ENCODE measurements around the gene TXLNA.

TXLNA gene

DNA sequence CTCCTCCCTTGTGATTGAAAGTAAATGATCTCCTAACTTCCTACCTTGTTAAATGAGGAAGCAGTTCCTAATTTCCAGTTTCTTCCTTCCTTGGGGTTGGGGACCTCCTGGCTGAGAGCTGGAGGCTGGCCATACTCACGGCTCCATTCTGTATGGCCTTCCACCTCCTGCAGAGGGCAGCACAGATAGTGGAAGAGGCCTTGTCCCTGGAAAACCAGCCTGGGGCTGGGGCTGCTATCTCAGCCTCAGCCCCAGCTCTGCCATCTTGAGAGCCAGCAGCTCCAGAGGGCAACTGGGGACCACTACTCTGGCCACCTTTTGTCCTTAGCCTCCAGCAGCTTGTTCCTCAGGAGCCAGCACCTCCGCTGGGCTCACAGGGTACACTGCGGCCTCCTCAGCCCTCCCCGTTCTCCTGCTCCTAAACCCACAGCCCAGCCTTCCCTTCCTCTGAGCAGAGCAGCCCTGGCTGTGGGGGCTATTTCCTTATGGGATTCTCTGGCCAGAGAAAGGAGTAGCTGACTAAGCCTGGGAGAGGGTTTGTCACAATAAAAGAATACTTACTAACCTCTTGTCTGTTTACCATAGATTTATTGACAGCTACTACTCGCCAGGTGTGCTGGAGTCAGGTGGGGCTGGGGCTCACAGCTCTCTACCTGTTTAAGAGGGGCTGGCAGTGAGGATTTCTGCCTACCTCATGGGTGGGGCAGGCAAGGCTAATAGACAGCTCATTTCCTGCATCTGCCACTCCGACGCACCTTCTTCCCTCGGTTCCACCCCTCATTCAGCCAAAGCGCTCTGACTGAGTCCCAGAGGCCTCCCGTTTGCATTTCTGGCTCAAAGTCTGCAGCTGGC, 36.4 kb downstream of the TXLNA start:
- TF ChIP-seq, protein P1, sequence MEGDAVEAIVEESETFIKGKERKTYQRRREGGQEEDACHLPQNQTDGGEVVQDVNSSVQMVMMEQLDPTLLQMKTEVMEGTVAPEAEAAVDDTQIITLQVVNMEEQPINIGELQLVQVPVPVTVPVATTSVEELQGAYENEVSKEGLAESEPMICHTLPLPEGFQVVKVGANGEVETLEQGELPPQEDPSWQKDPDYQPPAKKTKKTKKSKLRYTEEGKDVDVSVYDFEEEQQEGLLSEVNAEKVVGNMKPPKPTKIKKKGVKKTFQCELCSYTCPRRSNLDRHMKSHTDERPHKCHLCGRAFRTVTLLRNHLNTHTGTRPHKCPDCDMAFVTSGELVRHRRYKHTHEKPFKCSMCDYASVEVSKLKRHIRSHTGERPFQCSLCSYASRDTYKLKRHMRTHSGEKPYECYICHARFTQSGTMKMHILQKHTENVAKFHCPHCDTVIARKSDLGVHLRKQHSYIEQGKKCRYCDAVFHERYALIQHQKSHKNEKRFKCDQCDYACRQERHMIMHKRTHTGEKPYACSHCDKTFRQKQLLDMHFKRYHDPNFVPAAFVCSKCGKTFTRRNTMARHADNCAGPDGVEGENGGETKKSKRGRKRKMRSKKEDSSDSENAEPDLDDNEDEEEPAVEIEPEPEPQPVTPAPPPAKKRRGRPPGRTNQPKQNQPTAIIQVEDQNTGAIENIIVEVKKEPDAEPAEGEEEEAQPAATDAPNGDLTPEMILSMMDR (IDR thresholded peaks at IDR 0.05; ENCODE audit: low read depth, low read length) = peak; percentile 89
- peak; percentile 76 to 79 for DNase-seq (ENCODE audit: low read depth in 2 of 2)
- H3K4me3 ChIP-seq (replicated peaks in 1 of 2; ENCODE audit: low read depth in 2 of 2, low read length in 2 of 2) = no peak overlapping the region

DNA sequence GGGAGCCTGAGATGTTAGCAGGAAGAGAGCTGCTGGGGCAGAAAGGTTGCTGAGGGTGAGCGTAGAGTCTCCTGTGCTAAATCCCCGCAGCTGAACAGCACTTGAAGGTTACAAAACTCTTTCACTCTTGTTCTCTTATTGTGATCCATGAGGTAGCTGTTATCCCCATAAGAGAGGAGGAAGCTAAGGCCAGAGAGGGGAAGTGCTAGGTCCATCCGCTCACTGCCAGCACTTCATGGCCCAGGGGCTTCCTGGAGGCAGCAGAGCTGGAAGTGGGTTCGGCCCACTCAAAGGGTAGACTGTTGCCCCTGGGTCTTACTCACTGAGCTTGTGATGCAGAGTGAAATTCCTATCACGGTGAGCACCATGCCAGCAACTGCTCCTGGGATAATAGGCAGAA, 37.1 kb downstream of the TXLNA start:
- no peak overlapping the region for H3K4me3 ChIP-seq (replicated peaks in 1 of 2; ENCODE audit: low read depth in 2 of 2, low read length in 2 of 2)
- TF ChIP-seq, protein P1 (IDR thresholded peaks at IDR 0.05; ENCODE audit: low read depth, low read length) = no peak
- DNase-seq (ENCODE audit: low read depth in 2 of 2) = no peak

DNA sequence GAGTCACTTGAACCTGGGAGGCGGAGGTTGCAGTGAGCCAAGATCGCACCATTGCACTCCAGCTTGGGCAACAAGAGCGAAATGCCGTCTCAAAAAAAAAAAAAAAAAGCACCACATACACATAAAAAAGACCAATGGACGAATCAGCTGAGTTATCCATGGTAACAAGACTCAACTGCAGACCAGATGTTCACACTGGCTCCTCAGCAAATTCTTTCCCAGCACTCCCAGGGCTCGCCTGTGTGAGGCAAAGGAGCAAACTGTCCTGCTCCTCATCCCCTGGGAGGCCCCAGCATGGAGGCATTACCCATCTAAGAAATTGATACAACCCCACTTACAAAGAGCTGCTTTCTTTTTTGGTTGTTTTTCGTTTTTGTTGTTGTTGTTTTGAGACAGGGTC, 39.5 kb downstream of the TXLNA start:
- no peak for DNase-seq (ENCODE audit: low read depth in 2 of 2)

DNA sequence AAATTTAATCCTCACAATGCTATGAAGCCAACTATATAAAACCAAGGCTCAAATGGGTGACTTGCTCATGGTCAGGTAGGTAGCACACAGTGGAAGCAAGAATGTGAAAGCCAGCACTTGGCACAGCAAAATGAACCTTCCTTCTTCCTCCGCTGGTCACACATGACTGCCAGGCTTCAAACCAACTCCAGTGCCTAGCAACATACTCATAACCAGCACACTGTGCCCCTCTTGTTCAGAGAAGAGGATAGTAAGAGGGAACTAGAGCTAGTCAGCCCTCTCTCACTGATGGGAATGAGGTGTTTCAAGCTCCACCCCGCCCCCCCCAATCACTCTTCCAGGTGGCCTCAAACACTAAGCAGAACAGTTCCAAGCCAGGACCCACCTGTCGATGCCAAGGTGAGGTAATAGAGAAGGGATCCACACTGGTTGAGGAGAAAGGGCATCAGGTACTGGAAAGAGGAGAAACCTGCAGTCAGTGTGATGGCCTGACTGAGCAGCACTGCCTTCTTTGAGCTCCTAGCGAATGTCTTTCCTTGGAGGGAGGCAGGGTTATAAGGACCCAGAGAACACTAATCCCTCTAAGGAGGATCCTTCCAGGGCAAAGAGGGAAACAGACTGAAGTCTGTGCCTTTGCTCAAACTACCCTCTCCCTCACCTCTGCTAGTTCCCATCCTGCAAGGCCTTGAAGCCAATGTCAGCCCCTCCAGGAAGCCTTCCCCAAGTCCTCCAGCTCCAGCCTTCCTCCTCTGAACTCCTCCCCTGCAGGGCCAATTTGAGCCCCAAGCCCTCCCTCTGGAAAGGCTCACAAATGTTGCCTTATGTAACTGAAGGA, 41.5 kb downstream of the TXLNA start:
- TF ChIP-seq, protein P1 (IDR thresholded peaks at IDR 0.05; ENCODE audit: low read depth, low read length) = no peak
- DNase-seq (ENCODE audit: low read depth in 2 of 2) = no peak
- H3K4me3 ChIP-seq (replicated peaks in 1 of 2; ENCODE audit: low read depth in 2 of 2, low read length in 2 of 2) = peak overlapping the region; percentile 61 to 90

More for the DNA sequence above, 39.5 kb downstream of the TXLNA start:
- H3K4me3 ChIP-seq (replicated peaks in 1 of 2; ENCODE audit: low read depth in 2 of 2, low read length in 2 of 2) = no peak overlapping the region
- TF ChIP-seq, protein P1 (IDR thresholded peaks at IDR 0.05; ENCODE audit: low read depth, low read length) = no peak

DNA sequence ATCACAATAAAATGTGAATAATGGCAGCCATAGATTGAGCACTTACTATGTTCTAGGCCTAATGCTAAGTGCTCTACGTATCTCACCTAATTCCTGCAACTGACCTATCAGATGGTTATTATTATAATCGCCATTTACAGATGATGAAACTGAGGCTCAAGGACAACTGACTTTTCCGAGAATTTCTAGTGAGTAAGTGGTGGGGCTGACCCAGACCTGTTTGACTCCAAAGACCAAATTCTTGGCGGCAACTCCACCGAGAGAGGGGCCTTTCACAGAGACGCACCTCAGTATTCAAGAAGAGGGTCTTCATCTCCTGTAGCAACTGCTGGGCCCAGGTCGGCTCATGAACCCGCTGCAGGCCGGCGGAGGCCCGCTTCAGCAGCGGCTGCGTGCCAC, 42.1 kb downstream of the TXLNA start:
- H3K4me3 ChIP-seq (replicated peaks in 1 of 2; ENCODE audit: low read depth in 2 of 2, low read length in 2 of 2) = peak overlapping the region; percentile 61 to 90
- TF ChIP-seq, protein P1 (IDR thresholded peaks at IDR 0.05; ENCODE audit: low read depth, low read length) = no peak
- no peak for DNase-seq (ENCODE audit: low read depth in 2 of 2)

DNA sequence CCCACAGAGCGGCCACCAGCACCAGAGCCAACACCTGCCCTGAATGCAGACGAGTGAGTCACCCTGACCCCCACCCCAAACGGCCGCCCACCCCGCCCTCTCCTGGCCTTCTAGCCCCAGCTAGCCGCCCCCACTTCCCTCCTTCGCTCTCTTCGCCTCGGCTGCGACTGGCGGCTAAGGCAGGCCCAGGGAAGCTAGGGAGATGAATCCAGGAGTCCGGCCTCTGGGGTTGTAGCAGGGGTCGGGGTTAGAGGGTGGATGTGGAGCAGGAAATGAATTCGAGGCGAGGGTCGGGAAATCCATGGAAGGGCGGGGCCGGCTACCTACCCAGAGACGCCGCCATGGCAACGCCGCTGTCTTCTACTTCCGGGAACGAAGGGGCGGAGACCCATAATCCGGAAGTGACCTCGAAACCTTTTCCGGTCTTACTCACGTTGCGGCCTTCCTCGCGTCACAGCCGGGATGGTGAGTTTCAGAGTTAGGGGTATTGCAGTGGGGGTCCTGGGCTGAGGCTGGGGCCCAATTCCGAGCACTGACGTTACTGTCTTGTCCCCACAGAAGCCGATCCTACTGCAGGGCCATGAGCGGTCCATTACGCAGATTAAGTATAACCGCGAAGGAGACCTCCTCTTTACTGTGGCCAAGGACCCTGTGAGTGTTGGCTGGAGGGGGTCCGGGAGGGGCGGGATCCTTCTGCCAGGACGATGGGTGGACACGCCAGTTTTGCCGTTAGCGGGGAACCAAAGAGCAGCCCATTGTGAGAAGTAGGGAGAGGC, 42.7 kb downstream of the TXLNA start, which contains the start of the genes EIF3I and TMEM234:
Gene EIF3I (plus strand): TSS at position 428 of the 776 bp plus-strand sequence. CDS start 35 bp downstream, at position 463.
Gene TMEM234 (minus strand): TSS at position 374 of the 776 bp plus-strand sequence. CDS start 31 bp downstream, at position 343.
- TF ChIP-seq, protein P1 (IDR thresholded peaks at IDR 0.05; ENCODE audit: low read depth, low read length) = no peak
- peak within 1 kb of the TSS; percentile 61 to 90 for H3K4me3 ChIP-seq (replicated peaks in 1 of 2; ENCODE audit: low read depth in 2 of 2, low read length in 2 of 2)
- peak; percentile 92 for DNase-seq (ENCODE audit: low read depth in 2 of 2)

Measured in cardiac fibroblast (primary cell).